HFF-Myc (cell line): ENCODE measurements around the gene CSF1.

ENCODE experiments used
- DNase-seq: peaks from one replicate; pipeline ENCODE4 v3.0.0-alpha.2; 2011; ENCODE audit warnings: low read depth; ENCODE audit errors: extremely low read depth
- H3K4me3 ChIP-seq: replicated peaks from 2 replicates; pipeline ENCODE4 v1.5.1; 2011; ENCODE audit warnings: low read depth, mild to moderate bottlenecking, control low read depth, low read length
- CTCF ChIP-seq: IDR thresholded peaks from 2 replicates; pipeline ENCODE4 v1.5.1; 2012; ENCODE audit warnings: mild to moderate bottlenecking, low read depth, low read length, control low read depth; ENCODE audit errors: missing control alignments

Gene CSF1

GRCh38 chr1:109954041-109954512 is 43.4 kb downstream of the CSF1 start:
- no peak for TF ChIP-seq CTCF
- no peak overlapping the region for H3K4me3 ChIP-seq
- no peak for DNase-seq

GRCh38 chr1:109959632-109959973 is 49.0 kb downstream of the CSF1 start:
- DNase-seq: no peak
- no peak for TF ChIP-seq CTCF
- H3K4me3 ChIP-seq: no peak overlapping the region

GRCh38 chr1:109959974-109960744 is 49.5 kb downstream of the CSF1 start:
- no peak overlapping the region for H3K4me3 ChIP-seq
- peak; percentile 9 for TF ChIP-seq CTCF
- peak; percentile 21 for DNase-seq

GRCh38 chr1:109960745-109961094 is 50.1 kb downstream of the CSF1 start:
- DNase-seq: no peak
- no peak overlapping the region for H3K4me3 ChIP-seq
- no peak for TF ChIP-seq CTCF

GRCh38 chr1:109963864-109964263 is 53.2 kb downstream of the CSF1 start:
- H3K4me3 ChIP-seq: no peak overlapping the region
- no peak for DNase-seq
- TF ChIP-seq CTCF: no peak

GRCh38 chr1:109969146-109969829 is 58.6 kb downstream of the CSF1 start:
- H3K4me3 ChIP-seq: no peak overlapping the region
- peak; percentile 59 for DNase-seq
- no peak for TF ChIP-seq CTCF
